H1 (cell line): Measurements from ENCODE around the gene LHPP. TPM values are rescaled to one million over a fixed set of nuclear protein-coding genes. Genes with fewer than 3 reads are reported as not detected.
A peak's percentile ranks its signal among the peaks of the same experiment; 100 is the strongest.

Experiments
- BACH1 ChIP-seq: IDR thresholded peaks from 2 replicates; pipeline ENCODE4 v1.6.1; 2012; ENCODE audit warnings: low read length, improper control_type of control experiment
- BCL11A ChIP-seq, 2 experiments: IDR thresholded peaks; one replicate each; pipeline ENCODE4 v1.6.1; 2011; ENCODE audit warnings: low read depth in 2 of 2, low read length in 2 of 2, mild to moderate bottlenecking in 2 of 2
- BRCA1 ChIP-seq: IDR thresholded peaks from 2 replicates; pipeline ENCODE4 v1.6.1; 2012; ENCODE audit warnings: low read depth, low read length, improper control_type of control experiment
- CBX8 ChIP-seq: fragments of 300-800, 300-1000 bp; sonication (generic); IDR thresholded peaks from 2 replicates; pipeline ENCODE4 v1.7.1; 2016; ENCODE audit warnings: low read depth, low read length, borderline replicate concordance
- CEBPB ChIP-seq: IDR thresholded peaks from 2 replicates; pipeline ENCODE4 v1.6.1; 2012; ENCODE audit warnings: low read depth, low read length
- CHD1 ChIP-seq: IDR thresholded peaks from 2 replicates; pipeline ENCODE4 v1.6.1; 2012; ENCODE audit warnings: low read depth, low read length, improper control_type of control experiment
- CREB1 ChIP-seq: IDR thresholded peaks from 2 replicates; pipeline ENCODE4 v1.6.1; 2012; ENCODE audit warnings: inconsistent platforms
- CTBP2 ChIP-seq: IDR thresholded peaks from 2 replicates; pipeline ENCODE4 v1.7.0; 2011; ENCODE audit warnings: borderline replicate concordance, mild to moderate bottlenecking, moderate library complexity, mixed read lengths, low read length; ENCODE audit not compliant: insufficient read depth, insufficient read length
- EZH2 ChIP-seq: fragments of 200-600 bp; sonication (generic); IDR thresholded peaks from 2 replicates; pipeline ENCODE4 v1.7.1; 2012; ENCODE audit warnings: low read depth, mild to moderate bottlenecking, moderate library complexity, low read length, inconsistent platforms; ENCODE audit not compliant: severe bottlenecking
- FOSL1 ChIP-seq: IDR thresholded peaks from 2 replicates; pipeline ENCODE4 v1.6.1; 2011; ENCODE audit warnings: mild to moderate bottlenecking, low read depth, low read length, moderate library complexity; ENCODE audit not compliant: insufficient read depth
- JUN ChIP-seq: IDR thresholded peaks from 2 replicates; pipeline ENCODE4 v1.6.1; 2011; ENCODE audit warnings: low read depth, mild to moderate bottlenecking, improper control_type of control experiment, low read length
- KDM1A ChIP-seq: fragments of 200-600, 300-600 bp; sonication (generic); IDR thresholded peaks from 2 replicates; pipeline ENCODE4 v1.7.1; 2016; ENCODE audit warnings: mild to moderate bottlenecking, low read length, borderline replicate concordance
- MAFK ChIP-seq: IDR thresholded peaks from 2 replicates; pipeline ENCODE4 v1.6.1; 2012; ENCODE audit warnings: low read depth, mild to moderate bottlenecking, improper control_type of control experiment, low read length
- NRF1 ChIP-seq: IDR thresholded peaks from 2 replicates; pipeline ENCODE4 v1.6.1; 2011; ENCODE audit warnings: mild to moderate bottlenecking, low read depth, low read length, improper control_type of control experiment
- PHF8 ChIP-seq: fragments of 200-600 bp; sonication (generic); conservative IDR thresholded peaks from 2 replicates; pipeline ENCODE4 v1.7.1; 2012; ENCODE audit warnings: low read depth, mild to moderate bottlenecking, inconsistent platforms, low read length, moderate library complexity
- POLR2A ChIP-seq, 2 experiments: IDR thresholded peaks; 1 replicate in 1 of 2; 2 replicates in 1 of 2; pipeline ENCODE4 v1.6.1; 2011; ENCODE audit warnings: low read depth in 2 of 2, low read length in 2 of 2, mild to moderate bottlenecking in 2 of 2; ENCODE audit errors: control extremely low read depth in 1 of 2
- RBBP5 ChIP-seq: IDR thresholded peaks from 2 replicates; pipeline ENCODE4 v1.7.1; 2012; ENCODE audit warnings: low read depth, mild to moderate bottlenecking, inconsistent platforms, low read length, moderate library complexity, borderline replicate concordance
- RFX5 ChIP-seq: IDR thresholded peaks from 2 replicates; pipeline ENCODE4 v1.6.1; 2011; ENCODE audit warnings: low read depth, low read length, improper control_type of control experiment, borderline replicate concordance
- RNF2 ChIP-seq: fragments of 200-900, 300-1000 bp; sonication (generic); IDR thresholded peaks from 2 replicates; pipeline ENCODE4 v1.7.1; 2016; ENCODE audit warnings: borderline replicate concordance, low read depth, mild to moderate bottlenecking, antibody characterized with exemption, low read length; ENCODE audit not compliant: poor library complexity, severe bottlenecking; ENCODE audit errors: missing control alignments
- RXRA ChIP-seq: IDR thresholded peaks from 2 replicates; pipeline ENCODE4 v1.6.1; 2011; ENCODE audit warnings: low read depth, mild to moderate bottlenecking, low read length, moderate library complexity; ENCODE audit not compliant: insufficient read depth
- SAP30 ChIP-seq: fragments of 300-600 bp; sonication (generic); IDR thresholded peaks from 2 replicates; pipeline ENCODE4 v1.7.1; 2012; ENCODE audit warnings: low read length, moderate library complexity, mild to moderate bottlenecking, inconsistent platforms; ENCODE audit not compliant: insufficient read depth, insufficient replicate concordance
- SP4 ChIP-seq: IDR thresholded peaks from 2 replicates; pipeline ENCODE4 v1.6.1; 2012; ENCODE audit warnings: low read length, inconsistent platforms
- SRF ChIP-seq: IDR thresholded peaks from 2 replicates; pipeline ENCODE4 v1.6.1; 2011; ENCODE audit warnings: mild to moderate bottlenecking, low read depth, low read length, moderate library complexity
- TAF1 ChIP-seq: IDR thresholded peaks from 2 replicates; pipeline ENCODE4 v1.6.1; 2011; ENCODE audit warnings: mild to moderate bottlenecking, low read depth, low read length
- TEAD4 ChIP-seq: IDR thresholded peaks from 2 replicates; pipeline ENCODE4 v1.6.1; 2012; ENCODE audit warnings: low read depth, low read length, inconsistent platforms, mixed read lengths
- polyA plus RNA-seq, 7 experiments: library from polyadenylated mRNA; depleted of rRNA in 3 of 7; stranded (reverse) in 5 of 7; unstranded in 2 of 7; fragments of >200 nt in 5 of 7; fragments of 200-250 nt in 2 of 7; gene quantifications; 1 replicate in 5 of 7; 2 replicates in 1 of 7; 4 replicates in 1 of 7; pipeline versions ENCODE4 v1.2.1 to v1.2.3, GENCODE V29; 2011 to 2013; ENCODE audit warnings: missing spikeins in 2 of 7, mixed read lengths in 2 of 7
- total RNA-seq: library from RNA; stranded (reverse); fragmentation: NEBNext Ultra II Directional; extraction: Animal tissue kit (Norgen Biotek cat#: 25700); gene quantifications from 2 replicates; pipeline ENCODE4 v1.2.1, GENCODE V29; 2021

Gene LHPP
- total and polyA plus RNA-seq, 2 of the 8 experiments (the other 6 are each of a cell fraction or from before 2014, with no cell fraction given), result 26.0 to 45.0 TPM

- TF ChIP-seq BACH1 (peak; percentile 18; the same call in 1 of the 2 replicates), TEAD4 (no peak), CREB1 (peak; percentile 84), RNF2 (no peak), POLR2A (IDR thresholded peaks at IDR 0.05; ENCODE audit: control extremely low read depth in 1 of 2, low read depth in 2 of 2, low read length in 2 of 2) (peak; percentile 95), SP4 (no peak), MAFK (no peak), PHF8 (no peak; the same call in 1 of the 2 replicates), NRF1 (no peak), RBBP5 (no peak), SAP30 (no peak), BCL11A (IDR thresholded peaks at IDR 0.05; ENCODE audit: low read depth in 2 of 2, low read length in 2 of 2) (no peak), RXRA (no peak), SRF (0 out of 2 replicates have a peak, but pooled peaks have one; percentile 19), JUN (no peak), CEBPB (no peak), TAF1 (peak; percentile 89), KDM1A (no peak), RFX5 (no peak), CBX8 (no peak), EZH2 (no peak), BRCA1 (no peak), FOSL1 (no peak), CTBP2 (no peak), CHD1 (no peak)
Observed at GRCh38 chr10:124418726-124419501, 42.7 kb upstream of the LHPP start, which contains the start of gene OAT (continued).
